Measurements from ENCODE around the gene SFXN3. TPM values are rescaled to one million over a fixed set of nuclear protein-coding genes. Genes with fewer than 3 reads are reported as not detected.
"Not testable (repeated sequence)": the region's sequence is repeated elsewhere in the genome, so short reads cannot be mapped to it uniquely, and the experiment has no call there.

The SFXN3 gene
- polyA plus RNA-seq, 4 donors, result 35.0 to 222 (median 87.5) TPM

DNA sequence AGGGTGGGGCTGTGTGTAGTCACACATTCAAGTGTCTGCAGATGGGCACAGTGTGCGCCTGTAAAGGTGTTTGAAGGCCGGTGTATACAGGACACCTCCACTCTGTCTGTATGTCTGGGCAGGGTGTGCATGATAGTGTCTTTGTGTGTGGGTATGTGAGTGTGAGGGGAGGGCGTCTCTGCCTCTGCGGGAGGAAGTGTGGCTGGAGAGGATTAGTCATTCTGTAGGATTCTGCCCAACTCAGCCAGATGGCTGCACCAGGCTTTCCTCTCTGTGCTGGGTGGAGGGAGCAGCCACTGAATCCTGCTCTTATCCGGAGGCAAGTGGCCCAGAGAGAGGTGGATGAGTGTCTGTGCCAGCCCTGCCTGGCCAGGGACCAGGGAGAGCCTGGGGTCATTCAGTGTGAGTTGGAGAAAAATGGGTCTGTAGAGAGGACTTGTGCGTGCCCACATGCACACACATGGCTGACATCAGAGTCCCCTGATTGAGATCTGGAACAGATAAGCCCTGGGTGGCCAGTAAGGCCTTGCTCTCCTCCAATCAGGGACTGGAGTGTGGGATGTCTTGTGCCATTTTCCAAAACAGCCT lies 1.7 kb downstream of the SFXN3 start:
- FAIRE-seq, result no peak
- 8 to 10% (median 8%) methylated on average over 6 of the region's 6 CpGs for WGBS, 3 donors

DNA sequence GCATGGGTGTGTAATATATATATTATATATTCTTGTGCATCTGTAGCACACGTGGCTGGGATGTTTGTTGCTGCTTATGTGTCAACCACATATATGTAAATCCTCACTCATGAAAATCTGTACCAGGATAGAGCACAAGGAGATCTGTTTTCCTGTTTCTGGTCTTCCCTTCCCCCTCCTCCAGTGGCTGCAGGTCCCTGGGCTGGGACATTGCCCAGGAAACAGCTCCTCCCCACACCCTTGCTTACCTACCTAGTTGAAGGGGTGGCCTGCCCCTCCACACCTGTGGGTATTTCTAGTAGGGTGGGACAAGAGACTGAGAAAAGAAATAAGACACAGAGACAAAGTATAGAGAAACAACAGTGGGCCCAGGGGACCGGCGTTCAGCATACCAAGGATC lies 2.2 kb downstream of the SFXN3 start:
- H3K27me3 ChIP-seq (ENCODE audit: control insufficient read depth in 3 of 3, insufficient read depth in 3 of 3, low read length in 3 of 3), result no peaks in the 10 kb centered on the region
- peaks cover 4 to 51% (median 20%) of the 10 kb centered on the region in 3 donors for H3K36me3 ChIP-seq (ENCODE audit: control insufficient read depth in 3 of 3, insufficient read depth in 2 of 3, low read depth in 1 of 3, low read length in 3 of 3)
- no peaks in the 10 kb centered on the region for H3K9me3 ChIP-seq (ENCODE audit: control insufficient read depth in 2 of 2, insufficient read depth in 1 of 2, low read depth in 1 of 2, low read length in 1 of 2)
- H3K4me1 ChIP-seq (ENCODE audit: control insufficient read depth in 3 of 3, insufficient read depth in 2 of 3, low read depth in 1 of 3, low read length in 2 of 3), result peaks cover 0 to 62% (median 5%) of the 10 kb centered on the region in 3 donors
- FAIRE-seq (no peak), DNase-seq (peak; percentile 55 to 70)
- peak overlapping the region in 2 of 3 donors; percentile 93 to 94 for H3K4me3 ChIP-seq (ENCODE audit: low read depth in 1 of 3, low read length in 3 of 3)
- H3K27ac ChIP-seq (ENCODE audit: low read depth in 1 of 3, low read length in 2 of 3), result peak overlapping the region; percentile 96 to 100 (median 100)
- 45 to 56% (median 49%) methylated on average over 3 of the region's 3 CpGs for WGBS, 3 donors

More for the DNA sequence above, 1.7 kb downstream of the SFXN3 start:
- H3K4me3 ChIP-seq (ENCODE audit: low read depth in 1 of 3, low read length in 3 of 3), result peak overlapping the region; percentile 50 to 94 (median 93)
- no peak for DNase-seq
- H3K27ac ChIP-seq (ENCODE audit: low read depth in 1 of 3, low read length in 2 of 3), result peak overlapping the region; percentile 96 to 100 (median 100)
- H3K36me3 ChIP-seq (ENCODE audit: control insufficient read depth in 3 of 3, insufficient read depth in 2 of 3, low read depth in 1 of 3, low read length in 3 of 3), result peaks cover 4 to 50% (median 17%) of the 10 kb centered on the region in 3 donors
- H3K9me3 ChIP-seq (ENCODE audit: control insufficient read depth in 2 of 2, insufficient read depth in 1 of 2, low read depth in 1 of 2, low read length in 1 of 2), result no peaks in the 10 kb centered on the region
- peaks cover 0 to 62% (median 5%) of the 10 kb centered on the region in 3 donors for H3K4me1 ChIP-seq (ENCODE audit: control insufficient read depth in 3 of 3, insufficient read depth in 2 of 3, low read depth in 1 of 3, low read length in 2 of 3)
- H3K27me3 ChIP-seq (ENCODE audit: control insufficient read depth in 3 of 3, insufficient read depth in 3 of 3, low read length in 3 of 3), result no peaks in the 10 kb centered on the region

DNA sequence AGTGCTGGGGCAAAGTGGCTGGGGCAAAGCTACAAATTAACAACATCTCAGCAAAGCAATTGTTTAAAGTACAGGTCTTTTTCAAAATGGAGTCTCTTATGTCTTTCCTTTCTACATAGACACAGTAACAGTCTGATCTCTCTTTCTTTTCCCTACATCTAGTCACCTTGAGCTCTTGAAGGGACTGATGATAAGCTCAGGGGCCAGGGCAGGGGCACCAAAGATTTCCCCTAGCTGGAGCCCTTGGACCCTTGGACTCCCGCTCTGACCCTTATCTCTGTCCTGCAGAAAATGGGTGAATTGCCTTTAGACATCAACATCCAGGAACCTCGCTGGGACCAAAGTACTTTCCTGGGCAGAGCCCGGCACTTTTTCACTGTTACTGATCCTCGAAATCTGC lies 3.4 kb downstream of the SFXN3 start:
- peaks cover 4 to 56% (median 28%) of the 10 kb centered on the region in 3 donors for H3K36me3 ChIP-seq (ENCODE audit: control insufficient read depth in 3 of 3, insufficient read depth in 2 of 3, low read depth in 1 of 3, low read length in 3 of 3)
- H3K27ac ChIP-seq (ENCODE audit: low read depth in 1 of 3, low read length in 2 of 3), result peak overlapping the region in 2 of 3 donors; percentile 35 to 100
- peak; percentile 92 for DNase-seq

DNA sequence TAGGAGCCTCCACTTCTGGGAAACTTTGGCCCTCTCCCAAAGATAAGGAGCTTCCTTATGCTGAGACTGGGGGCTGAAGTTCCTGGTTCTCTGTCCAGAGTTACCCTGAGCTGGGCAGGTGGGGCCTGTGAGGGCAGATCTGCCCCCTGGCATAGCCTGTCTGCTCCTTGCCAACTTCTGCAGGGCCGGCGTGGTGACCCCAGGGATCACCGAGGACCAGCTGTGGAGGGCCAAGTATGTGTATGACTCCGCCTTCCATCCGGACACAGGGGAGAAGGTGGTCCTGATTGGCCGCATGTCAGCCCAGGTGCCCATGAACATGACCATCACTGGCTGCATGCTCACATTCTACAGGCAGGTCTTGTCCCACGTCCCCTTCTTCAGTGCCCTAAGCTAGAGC lies 4.3 kb downstream of the SFXN3 start:
- Histone ChIP-seq H3K4me3 (ENCODE audit: low read depth in 1 of 3, low read length in 3 of 3) (peak overlapping the region in 1 of 3 donors; percentile 17), H3K9me3 (ENCODE audit: control insufficient read depth in 2 of 2, insufficient read depth in 1 of 2, low read depth in 1 of 2, low read length in 1 of 2) (no peaks in the 10 kb centered on the region), H3K4me1 (ENCODE audit: control insufficient read depth in 3 of 3, insufficient read depth in 2 of 3, low read depth in 1 of 3, low read length in 2 of 3) (peaks cover 0 to 48% (median 5%) of the 10 kb centered on the region in 3 donors), H3K27ac (ENCODE audit: low read depth in 1 of 3, low read length in 2 of 3) (peak overlapping the region in 2 of 3 donors; percentile 0 to 78), H3K36me3 (ENCODE audit: control insufficient read depth in 3 of 3, insufficient read depth in 2 of 3, low read depth in 1 of 3, low read length in 3 of 3) (peaks cover 4 to 62% (median 33%) of the 10 kb centered on the region in 3 donors), H3K27me3 (ENCODE audit: control insufficient read depth in 3 of 3, insufficient read depth in 3 of 3, low read length in 3 of 3) (no peaks in the 10 kb centered on the region)
- DNase-seq (no peak), FAIRE-seq (no peak)
- 86 to 88% (median 87%) methylated on average over 7 of the region's 7 CpGs for WGBS, 3 donors

More for the DNA sequence above, 3.4 kb downstream of the SFXN3 start:
- not testable (repeated sequence) for FAIRE-seq; H3K9me3 ChIP-seq (ENCODE audit: control insufficient read depth in 2 of 2, insufficient read depth in 1 of 2, low read depth in 1 of 2, low read length in 1 of 2); H3K27me3 ChIP-seq (ENCODE audit: control insufficient read depth in 3 of 3, insufficient read depth in 3 of 3, low read length in 3 of 3)
- Histone ChIP-seq H3K4me1 (ENCODE audit: control insufficient read depth in 3 of 3, insufficient read depth in 2 of 3, low read depth in 1 of 3, low read length in 2 of 3) (peaks cover 0 to 53% (median 5%) of the 10 kb centered on the region in 3 donors), H3K4me3 (ENCODE audit: low read depth in 1 of 3, low read length in 3 of 3) (peak overlapping the region in 1 of 3 donors; percentile 17)
- WGBS, 3 donors, result 27 to 67% (median 36%) methylated on average over 4 of the region's 4 CpGs

DNA sequence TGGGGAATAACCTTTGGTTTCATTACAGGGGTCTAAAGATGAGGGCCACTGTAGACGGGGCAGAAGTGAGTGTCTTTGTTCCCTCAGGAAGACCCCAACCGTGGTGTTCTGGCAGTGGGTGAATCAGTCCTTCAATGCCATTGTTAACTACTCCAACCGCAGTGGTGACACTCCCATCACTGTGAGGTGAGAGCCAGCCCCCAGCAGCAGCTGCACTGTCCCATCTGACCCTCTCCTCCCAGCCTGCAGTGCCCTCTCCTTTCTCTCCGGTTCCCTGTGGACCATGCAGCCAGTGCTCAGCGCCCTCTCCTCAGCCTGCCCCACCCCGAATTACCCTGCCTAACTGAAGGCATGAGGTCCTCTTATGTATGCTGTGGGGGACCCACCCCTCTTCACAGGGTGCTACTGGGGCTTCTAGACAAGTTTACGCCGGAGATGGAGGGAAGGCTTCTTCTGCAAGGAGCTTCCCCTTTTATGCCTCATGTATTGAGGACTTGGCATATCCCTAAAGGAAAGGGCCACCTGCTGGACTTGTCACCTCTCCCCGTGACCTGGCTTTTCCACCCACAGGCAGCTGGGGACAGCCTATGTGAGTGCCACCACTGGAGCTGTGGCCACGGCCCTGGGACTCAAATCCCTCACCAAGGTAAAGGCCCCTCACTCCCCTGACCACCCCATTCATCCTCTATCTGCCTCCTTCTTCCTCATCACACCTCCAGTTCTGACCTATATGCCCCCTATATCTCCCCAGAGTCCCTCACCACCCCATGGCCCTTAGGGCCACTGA lies 5.1 kb downstream of the SFXN3 start:
- Histone ChIP-seq H3K4me3 (ENCODE audit: low read depth in 1 of 3, low read length in 3 of 3) (no peak overlapping the region), H3K4me1 (ENCODE audit: control insufficient read depth in 3 of 3, insufficient read depth in 2 of 3, low read depth in 1 of 3, low read length in 2 of 3) (peaks cover 0 to 52% (median 5%) of the 10 kb centered on the region in 3 donors), H3K9me3 (ENCODE audit: control insufficient read depth in 2 of 2, insufficient read depth in 1 of 2, low read depth in 1 of 2, low read length in 1 of 2) (no peaks in the 10 kb centered on the region), H3K27me3 (ENCODE audit: control insufficient read depth in 3 of 3, insufficient read depth in 3 of 3, low read length in 3 of 3) (no peaks in the 10 kb centered on the region), H3K36me3 (ENCODE audit: control insufficient read depth in 3 of 3, insufficient read depth in 2 of 3, low read depth in 1 of 3, low read length in 3 of 3) (peaks cover 4 to 69% (median 33%) of the 10 kb centered on the region in 3 donors), H3K27ac (ENCODE audit: low read depth in 1 of 3, low read length in 2 of 3) (peak overlapping the region in 2 of 3 donors; percentile 24 to 78)
- DNase-seq, result no peak
- no peak for FAIRE-seq
- WGBS, 3 donors, result 76 to 83% (median 76%) methylated on average over 10 of the region's 10 CpGs

DNA sequence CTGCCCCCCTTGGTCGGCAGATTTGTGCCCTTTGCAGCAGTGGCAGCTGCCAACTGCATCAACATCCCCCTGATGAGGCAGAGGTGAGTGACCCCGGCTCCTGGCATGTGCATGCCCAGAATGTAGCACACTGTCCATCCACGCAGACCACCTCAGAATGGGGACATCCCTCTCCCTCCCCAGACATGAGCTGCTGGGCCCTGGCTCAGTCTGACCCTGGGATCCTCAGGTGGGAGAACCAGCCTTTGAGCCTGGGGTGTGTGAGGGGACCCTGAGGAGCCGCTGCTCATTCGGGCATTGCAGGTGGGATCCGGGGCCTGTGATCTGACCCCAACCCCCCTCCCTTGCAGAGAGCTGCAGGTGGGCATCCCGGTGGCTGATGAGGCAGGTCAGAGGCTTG lies 5.7 kb downstream of the SFXN3 start:
- H3K36me3 ChIP-seq (ENCODE audit: control insufficient read depth in 3 of 3, insufficient read depth in 2 of 3, low read depth in 1 of 3, low read length in 3 of 3), result peaks cover 4 to 73% (median 33%) of the 10 kb centered on the region in 3 donors
- peak overlapping the region in 2 of 3 donors; percentile 24 to 78 for H3K27ac ChIP-seq (ENCODE audit: low read depth in 1 of 3, low read length in 2 of 3)
- peaks cover 0 to 58% (median 5%) of the 10 kb centered on the region in 3 donors for H3K4me1 ChIP-seq (ENCODE audit: control insufficient read depth in 3 of 3, insufficient read depth in 2 of 3, low read depth in 1 of 3, low read length in 2 of 3)
- DNase-seq (no peak), FAIRE-seq (no peak)
- H3K27me3 ChIP-seq (ENCODE audit: control insufficient read depth in 3 of 3, insufficient read depth in 3 of 3, low read length in 3 of 3), result no peaks in the 10 kb centered on the region
- H3K4me3 ChIP-seq (ENCODE audit: low read depth in 1 of 3, low read length in 3 of 3), result no peak overlapping the region
- H3K9me3 ChIP-seq (ENCODE audit: control insufficient read depth in 2 of 2, insufficient read depth in 1 of 2, low read depth in 1 of 2, low read length in 1 of 2), result no peaks in the 10 kb centered on the region
- 56 to 72% (median 59%) methylated on average over 7 of the region's 7 CpGs for WGBS, 3 donors

DNA sequence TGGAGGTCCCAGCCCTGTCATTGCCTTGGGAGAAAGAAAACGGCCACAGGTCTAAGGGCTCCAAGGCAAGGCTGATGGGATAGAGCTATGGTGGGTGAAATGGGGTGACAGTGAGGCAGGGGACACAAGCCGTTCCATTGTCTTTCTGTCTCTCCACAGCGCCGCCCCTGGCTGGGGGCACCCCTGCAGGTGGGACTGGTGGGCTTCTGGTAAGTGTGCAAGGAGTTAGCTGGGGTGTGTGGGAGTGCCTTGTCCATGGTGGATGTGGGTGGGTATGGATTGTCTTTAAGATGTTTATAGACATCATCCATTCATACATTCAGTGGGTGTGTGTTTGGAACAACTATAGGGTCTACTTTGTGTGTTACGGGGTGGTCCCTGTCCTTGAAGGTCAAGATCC lies 7.5 kb downstream of the SFXN3 start:
- Histone ChIP-seq H3K9me3 (ENCODE audit: control insufficient read depth in 2 of 2, insufficient read depth in 1 of 2, low read depth in 1 of 2, low read length in 1 of 2) (no peaks in the 10 kb centered on the region), H3K4me1 (ENCODE audit: control insufficient read depth in 3 of 3, insufficient read depth in 2 of 3, low read depth in 1 of 3, low read length in 2 of 3) (peaks cover 0 to 69% (median 2%) of the 10 kb centered on the region in 3 donors), H3K27me3 (ENCODE audit: control insufficient read depth in 3 of 3, insufficient read depth in 3 of 3, low read length in 3 of 3) (no peaks in the 10 kb centered on the region), H3K27ac (ENCODE audit: low read depth in 1 of 3, low read length in 2 of 3) (peak overlapping the region in 1 of 3 donors; percentile 19), H3K4me3 (ENCODE audit: low read depth in 1 of 3, low read length in 3 of 3) (no peak overlapping the region), H3K36me3 (ENCODE audit: control insufficient read depth in 3 of 3, insufficient read depth in 2 of 3, low read depth in 1 of 3, low read length in 3 of 3) (peaks cover 4 to 69% (median 33%) of the 10 kb centered on the region in 3 donors)
- FAIRE-seq (no peak), DNase-seq (no peak)
- WGBS, 3 donors, result 74 to 87% (median 86%) methylated on average over 5 of the region's 5 CpGs

DNA sequence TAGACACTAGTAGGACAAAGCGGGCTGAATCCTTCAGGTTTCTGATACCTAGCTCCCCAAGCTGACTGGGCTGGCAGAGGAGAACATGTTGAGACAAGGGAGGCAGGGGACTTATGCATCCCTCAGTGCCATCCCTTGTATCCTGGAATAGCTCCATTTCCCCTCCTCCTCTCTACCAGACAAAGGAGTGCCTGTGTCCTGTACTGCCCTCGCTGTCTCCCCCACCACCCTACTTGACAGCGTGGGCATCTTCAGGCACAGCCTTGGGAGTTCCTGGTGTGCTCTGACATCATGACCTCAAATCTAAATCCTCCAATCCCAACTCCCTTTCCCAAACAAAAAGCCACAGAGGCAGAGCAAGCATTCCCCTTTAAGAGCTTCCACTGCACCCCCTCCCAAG lies 9.0 kb downstream of the SFXN3 start:
- DNase-seq, result no peak
- Histone ChIP-seq H3K4me3 (ENCODE audit: low read depth in 1 of 3, low read length in 3 of 3) (no peak overlapping the region), H3K36me3 (ENCODE audit: control insufficient read depth in 3 of 3, insufficient read depth in 2 of 3, low read depth in 1 of 3, low read length in 3 of 3) (peaks cover 4 to 63% (median 31%) of the 10 kb centered on the region in 3 donors), H3K27me3 (ENCODE audit: control insufficient read depth in 3 of 3, insufficient read depth in 3 of 3, low read length in 3 of 3) (no peaks in the 10 kb centered on the region), H3K4me1 (ENCODE audit: control insufficient read depth in 3 of 3, insufficient read depth in 2 of 3, low read depth in 1 of 3, low read length in 2 of 3) (peaks cover 0 to 64% (median 2%) of the 10 kb centered on the region in 3 donors), H3K27ac (ENCODE audit: low read depth in 1 of 3, low read length in 2 of 3) (peak overlapping the region in 1 of 3 donors; percentile 16), H3K9me3 (ENCODE audit: control insufficient read depth in 2 of 2, insufficient read depth in 1 of 2, low read depth in 1 of 2, low read length in 1 of 2) (no peaks in the 10 kb centered on the region)
- 93 to 99% (median 98%) methylated on average over 3 of the region's 3 CpGs for WGBS, 3 donors
- FAIRE-seq, result no peak

Measured in small intestine (tissue), 7 donors.